T-helper 2 cell (primary cell): ENCODE measurements around the gene ARID1B.

Experiments used
- DNase-seq, 5 experiments: peaks; one replicate each; pipeline versions ENCODE4 v3.0.0 to v3.0.0-alpha.2; 2012 to 2022

ARID1B gene

DNA sequence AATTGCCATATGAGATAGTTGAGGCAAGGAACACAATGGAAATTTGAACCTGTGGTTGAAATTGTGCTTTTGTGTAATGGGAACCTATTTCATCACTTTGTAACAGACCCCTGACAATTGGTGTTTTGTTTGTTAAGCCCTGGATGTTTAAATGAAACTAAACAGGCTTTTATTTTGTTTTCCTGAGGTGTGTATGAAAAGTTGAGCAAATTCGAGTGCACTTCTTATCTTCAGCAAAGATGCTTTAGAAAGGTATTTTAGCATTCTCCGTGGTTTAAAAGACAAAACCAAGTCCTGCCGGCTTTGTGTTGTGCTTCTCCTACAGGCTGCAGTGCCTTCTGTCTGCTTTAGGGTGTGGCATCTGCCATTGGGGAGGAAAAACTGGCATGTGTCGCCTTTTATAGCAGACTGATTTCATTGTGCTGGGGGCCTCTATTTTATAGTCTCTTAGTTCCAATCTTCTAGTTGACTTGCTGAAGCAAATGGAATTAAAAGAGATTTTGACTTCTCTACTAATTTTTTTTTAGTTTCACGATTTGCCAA lies 2.2 kb upstream of the ARID1B start:
- DNase-seq = no peak

- DNase-seq = no peak
Measured at GRCh38 chr6:156775717-156776116, 1.5 kb upstream of the ARID1B start.

- DNase-seq = peak in 1 of 5 experiments; percentile 79
Measured at GRCh38 chr6:156776470-156776839, 723 bp upstream of the ARID1B start.

GRCh38 chr6:156777577-156778453 lies 637 bp downstream of the ARID1B start:
- DNase-seq = peak; percentile 35 to 81 (median 63)

DNA sequence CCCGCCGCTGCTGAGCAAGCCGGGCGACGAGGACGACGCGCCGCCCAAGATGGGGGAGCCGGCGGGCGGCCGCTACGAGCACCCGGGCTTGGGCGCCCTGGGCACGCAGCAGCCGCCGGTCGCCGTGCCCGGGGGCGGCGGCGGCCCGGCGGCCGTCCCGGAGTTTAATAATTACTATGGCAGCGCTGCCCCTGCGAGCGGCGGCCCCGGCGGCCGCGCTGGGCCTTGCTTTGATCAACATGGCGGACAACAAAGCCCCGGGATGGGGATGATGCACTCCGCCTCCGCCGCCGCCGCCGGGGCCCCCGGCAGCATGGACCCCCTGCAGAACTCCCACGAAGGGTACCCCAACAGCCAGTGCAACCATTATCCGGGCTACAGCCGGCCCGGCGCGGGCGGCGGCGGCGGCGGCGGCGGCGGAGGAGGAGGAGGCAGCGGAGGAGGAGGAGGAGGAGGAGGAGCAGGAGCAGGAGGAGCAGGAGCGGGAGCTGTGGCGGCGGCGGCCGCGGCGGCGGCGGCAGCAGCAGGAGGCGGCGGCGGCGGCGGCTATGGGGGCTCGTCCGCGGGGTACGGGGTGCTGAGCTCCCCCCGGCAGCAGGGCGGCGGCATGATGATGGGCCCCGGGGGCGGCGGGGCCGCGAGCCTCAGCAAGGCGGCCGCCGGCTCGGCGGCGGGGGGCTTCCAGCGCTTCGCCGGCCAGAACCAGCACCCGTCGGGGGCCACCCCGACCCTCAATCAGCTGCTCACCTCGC lies 1.5 kb downstream of the ARID1B start:
- peak; percentile 32 to 67 (median 37) for DNase-seq

GRCh38 chr6:156779206-156780094 lies 2.3 kb downstream of the ARID1B start:
- DNase-seq = peak; percentile 23 to 67 (median 34)

DNA sequence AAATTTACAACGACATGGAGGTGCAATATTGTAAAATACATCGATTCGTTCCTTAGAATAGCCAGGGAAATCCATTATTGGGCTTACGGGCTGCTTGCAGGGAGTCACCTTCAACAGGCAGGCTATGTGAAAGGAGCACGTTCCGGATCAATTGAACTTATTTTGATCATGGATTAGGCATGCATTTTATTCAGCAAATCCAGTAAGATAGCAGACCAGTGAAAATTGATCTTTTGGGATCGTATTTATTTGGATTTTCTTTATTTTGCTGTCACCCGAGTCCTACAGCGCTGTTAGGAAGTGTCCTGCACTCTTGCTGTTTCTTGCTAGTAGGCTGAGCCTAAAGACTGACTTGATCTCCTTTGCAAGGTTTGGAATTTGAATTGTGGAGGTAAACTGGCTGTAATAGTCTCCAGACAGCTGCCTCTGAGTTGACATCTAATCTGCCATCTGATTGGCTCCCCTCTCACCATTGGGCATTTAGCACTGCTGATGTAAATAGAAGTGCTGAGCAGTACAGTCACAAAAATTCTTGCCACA lies 3.0 kb downstream of the ARID1B start:
- DNase-seq = peak in 3 of 5 experiments; percentile 47 to 91 (median 58)

- no peak for DNase-seq
Measured at GRCh38 chr6:156780962-156781853, 4.0 kb downstream of the ARID1B start.

GRCh38 chr6:156781861-156782631 lies 4.9 kb downstream of the ARID1B start:
- peak in 1 of 5 experiments; percentile 11 for DNase-seq

DNA sequence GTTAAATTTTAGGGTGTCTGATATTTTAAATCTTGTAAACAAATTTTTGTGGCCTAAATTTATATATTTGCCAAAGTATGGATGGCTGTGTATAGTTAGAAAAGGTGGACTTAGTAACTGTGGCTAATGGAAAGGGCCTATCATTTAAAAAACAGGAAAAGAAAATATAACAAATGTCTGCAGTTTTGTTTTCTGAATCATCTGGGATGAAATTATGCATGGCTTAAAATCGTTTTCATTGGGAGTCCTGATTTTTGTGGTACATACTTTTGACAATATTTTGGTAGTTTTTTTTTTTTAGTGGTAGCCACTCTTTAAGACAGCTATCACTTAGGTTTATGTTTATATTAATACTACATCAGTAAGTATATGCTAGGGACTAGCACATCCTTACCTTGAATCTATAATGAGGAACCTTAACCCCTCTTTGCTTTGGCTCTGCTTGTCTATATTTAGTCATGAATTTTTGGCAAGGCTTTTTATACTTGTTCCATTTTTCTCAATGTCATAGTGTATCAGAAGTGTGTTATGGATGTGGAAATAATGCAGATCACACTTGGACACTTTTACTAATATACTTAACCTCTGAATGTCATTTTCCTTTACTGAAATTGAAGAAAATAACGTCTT lies 5.6 kb downstream of the ARID1B start:
- DNase-seq = no peak

DNA sequence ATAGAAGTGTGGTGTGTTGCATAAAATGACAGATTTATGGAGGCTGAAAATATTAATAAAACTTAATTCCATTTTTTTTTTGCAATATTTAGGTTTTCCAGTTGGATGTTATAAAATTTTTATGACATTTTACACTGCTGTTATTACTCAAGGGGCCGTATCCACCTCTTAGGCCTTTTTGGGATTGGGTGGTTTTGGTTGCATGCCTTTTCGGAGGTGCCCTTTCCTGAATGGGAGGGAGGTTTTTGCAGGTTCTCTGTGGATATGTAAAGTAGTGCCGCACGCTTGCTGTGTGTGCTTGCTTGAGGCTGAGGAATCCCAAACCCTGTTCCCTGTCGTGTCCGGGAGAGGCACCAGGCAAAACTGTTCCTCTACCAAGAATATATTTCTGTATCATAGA lies 6.8 kb downstream of the ARID1B start:
- DNase-seq = no peak

DNA sequence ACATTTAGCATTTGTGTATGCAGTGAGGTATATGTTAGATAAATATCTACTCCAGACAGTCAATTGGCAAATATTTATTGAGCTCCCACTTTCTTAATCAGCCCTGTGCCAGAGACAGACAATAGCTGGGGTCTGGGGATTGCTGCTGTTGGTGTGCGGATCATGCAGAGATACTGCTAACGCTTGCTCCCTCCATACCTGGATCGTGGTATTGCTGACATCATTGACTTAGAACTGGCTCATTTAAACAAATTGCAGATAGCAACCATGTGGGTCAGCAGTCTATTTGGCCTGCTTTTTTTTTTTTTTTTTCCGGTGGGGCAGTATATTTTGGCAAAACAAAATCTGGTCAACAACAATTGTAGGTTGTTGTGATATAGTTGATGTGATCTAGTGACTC lies 9.5 kb downstream of the ARID1B start:
- DNase-seq = no peak

- no peak for DNase-seq
Measured at GRCh38 chr6:156787569-156788492, 10.7 kb downstream of the ARID1B start.

DNA sequence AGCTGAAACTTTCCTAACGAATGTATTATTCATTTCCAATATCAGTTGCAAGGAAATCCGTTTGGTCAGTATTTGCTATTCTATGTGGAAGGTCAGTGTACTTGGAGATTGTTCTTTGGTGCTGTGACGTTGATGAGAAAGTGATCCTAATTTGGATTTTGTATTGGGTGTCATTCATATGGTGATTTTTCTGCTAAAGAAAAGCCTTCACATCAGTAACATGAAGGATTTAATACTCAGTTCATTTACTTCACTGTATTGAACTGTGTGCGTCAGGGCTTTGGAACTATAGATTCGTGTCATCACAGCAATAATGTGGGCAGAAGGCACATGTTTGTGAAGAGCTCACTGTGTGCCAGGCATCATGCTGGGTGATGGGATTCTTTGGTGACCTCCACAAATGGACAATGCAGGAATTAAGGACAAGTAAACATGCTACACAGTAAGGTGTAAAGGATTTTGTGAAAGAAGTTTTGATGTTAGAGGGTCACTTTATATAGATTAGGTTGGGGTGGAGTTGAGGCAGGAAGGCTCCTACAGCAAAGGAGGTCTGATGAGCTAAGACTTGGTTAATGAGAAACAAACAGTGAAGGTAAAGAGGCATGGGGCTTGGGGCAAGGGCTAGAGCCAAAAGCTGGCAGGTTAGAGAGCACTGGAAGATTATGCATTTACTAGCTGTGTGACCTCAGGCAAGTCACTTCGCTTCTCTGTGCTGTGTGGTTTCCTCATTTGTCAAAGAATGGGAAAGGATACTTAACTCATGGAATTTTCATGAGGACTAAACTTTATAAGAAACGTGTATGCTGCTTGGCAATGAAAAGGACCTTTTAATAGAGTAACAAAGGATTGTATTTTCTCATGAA lies 12.1 kb downstream of the ARID1B start:
- no peak for DNase-seq

DNA sequence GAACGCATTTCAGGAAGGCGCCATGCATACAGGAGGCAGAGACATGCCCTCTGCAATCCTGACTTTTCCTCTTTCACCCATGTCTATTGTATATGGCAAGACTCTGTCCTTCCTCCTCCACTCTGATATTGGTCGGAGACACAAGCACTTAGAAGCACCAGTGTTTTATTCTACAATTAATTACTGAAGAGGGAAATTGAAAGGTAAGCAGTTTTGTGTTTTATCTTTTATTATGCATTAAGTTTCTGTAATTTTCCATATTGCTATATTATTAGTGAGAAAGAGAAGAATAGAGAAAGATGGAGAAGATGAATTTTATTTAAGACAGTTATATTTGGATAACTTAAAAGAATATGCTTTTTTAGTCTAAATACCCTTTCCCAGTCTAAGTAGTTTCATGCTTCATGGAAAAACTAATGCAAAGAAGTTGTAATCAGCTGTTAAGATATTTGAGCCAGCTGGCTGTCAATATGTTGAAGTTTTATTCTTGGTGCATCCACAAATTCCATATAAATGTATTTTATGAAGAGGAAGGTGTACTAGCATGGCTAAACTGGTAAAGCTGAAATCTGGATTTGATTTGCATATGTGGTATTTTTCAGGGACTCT lies 13.6 kb downstream of the ARID1B start:
- no peak for DNase-seq

GRCh38 chr6:156791320-156791850 lies 14.2 kb downstream of the ARID1B start:
- peak in 1 of 5 experiments; percentile 66 for DNase-seq

DNA sequence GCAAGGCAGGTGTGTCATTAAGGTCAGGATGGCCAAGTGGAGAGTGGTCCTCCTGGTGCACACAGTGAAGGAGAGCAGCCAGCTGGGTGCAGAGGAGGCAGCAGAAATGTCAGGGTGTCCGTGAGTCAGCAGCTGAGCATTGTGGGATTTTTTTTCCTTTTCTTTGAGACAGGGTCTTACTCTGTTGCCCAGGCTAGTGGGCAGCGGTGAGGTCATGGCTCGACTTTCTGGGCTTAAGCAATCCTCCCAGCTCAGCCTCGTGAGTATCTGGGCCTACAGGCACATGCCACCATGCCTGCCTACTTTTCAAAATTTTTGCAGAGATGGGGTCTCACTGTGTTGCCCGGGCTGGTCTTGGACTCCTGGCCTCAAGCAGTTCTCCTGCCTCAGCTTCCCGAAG lies 16.0 kb downstream of the ARID1B start:
- DNase-seq = no peak
